Eye (tissue), 1 donor: Measurements from ENCODE around the gene BTNL2.
"Not testable (repeated sequence)": the region's sequence is repeated elsewhere in the genome, so short reads cannot be mapped to it uniquely, and the experiment has no call there.

Experiments used
- DNase-seq: peaks from one replicate; pipeline ENCODE4 v3.0.0-alpha.2; 2015

BTNL2 gene, protein sequence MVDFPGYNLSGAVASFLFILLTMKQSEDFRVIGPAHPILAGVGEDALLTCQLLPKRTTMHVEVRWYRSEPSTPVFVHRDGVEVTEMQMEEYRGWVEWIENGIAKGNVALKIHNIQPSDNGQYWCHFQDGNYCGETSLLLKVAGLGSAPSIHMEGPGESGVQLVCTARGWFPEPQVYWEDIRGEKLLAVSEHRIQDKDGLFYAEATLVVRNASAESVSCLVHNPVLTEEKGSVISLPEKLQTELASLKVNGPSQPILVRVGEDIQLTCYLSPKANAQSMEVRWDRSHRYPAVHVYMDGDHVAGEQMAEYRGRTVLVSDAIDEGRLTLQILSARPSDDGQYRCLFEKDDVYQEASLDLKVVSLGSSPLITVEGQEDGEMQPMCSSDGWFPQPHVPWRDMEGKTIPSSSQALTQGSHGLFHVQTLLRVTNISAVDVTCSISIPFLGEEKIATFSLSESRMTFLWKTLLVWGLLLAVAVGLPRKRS

DNA sequence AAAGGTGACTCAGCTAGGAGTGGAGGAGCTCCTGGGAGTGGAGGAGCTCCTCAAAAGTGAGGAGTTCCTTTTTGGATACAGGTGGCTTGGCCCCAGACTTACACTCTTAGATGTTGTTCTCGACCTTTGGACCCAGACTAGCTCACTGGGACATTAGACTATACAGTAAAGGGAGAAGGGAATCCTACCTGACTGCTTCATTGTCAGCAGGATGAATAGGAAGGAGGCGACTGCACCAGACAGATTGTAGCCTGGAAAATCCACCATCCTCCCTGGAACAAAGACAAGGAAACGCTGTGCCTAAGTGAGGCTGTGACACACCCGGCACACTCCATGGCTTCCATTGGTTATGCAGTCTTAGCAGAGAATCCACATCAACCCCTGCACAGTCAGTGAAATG, at the start of gene BTNL2:
Gene BTNL2, minus strand, starts transcription at position 325 of the 400 bp plus-strand sequence. Its CDS starts 58 bp downstream, at position 267.
- no peak for DNase-seq

DNA sequence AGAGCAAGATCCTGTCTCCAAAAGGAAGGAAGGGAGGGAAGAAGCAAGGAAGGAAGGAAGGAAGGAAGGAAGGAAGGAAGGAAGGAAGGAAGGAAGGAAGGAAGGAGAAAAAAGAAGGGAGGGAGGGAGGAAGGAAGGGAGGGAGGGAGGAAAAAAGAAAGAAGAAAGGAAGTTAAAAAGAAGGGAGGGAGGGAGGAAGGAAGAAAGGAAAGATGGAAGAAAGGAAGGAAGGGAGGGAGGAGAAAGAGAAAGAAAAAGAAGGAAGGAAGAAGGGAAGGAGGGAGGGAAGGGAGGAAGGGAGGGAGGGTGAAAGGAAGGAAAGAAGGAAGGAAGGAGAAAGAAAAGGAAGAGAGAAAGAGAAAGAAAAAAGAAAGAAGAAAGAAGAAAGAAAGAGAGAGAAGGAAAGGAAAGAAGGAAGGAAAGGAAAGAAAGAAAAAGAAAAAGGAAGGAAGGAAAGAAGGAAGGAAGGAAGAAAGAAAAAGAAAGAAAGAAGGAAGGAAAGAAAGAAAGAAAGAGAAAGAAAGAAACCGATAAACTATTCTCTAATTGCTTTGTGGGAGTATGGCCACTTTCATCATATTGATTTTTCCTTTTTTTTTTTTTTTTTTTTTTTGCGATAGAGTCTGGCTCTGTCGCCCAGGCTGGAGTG, 42.2 kb upstream of the BTNL2 start:
- DNase-seq = no peak

DNA sequence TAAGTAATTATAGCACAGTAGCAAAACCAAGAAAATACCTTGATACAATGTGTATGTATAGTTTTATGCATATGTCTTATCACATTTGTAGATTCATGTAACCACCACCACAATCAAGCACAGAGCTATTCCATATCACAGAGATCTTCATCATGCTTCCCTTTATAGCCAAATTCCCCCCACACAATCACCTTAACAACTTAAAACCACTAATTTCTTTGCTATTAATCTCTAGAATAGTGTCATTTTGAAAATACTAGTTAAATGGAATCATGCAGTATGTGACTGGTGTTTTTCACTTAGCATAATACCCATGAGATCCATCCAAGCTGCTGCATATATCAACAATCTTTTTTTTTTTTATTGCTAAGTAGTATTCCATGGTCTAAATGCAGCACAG, 41.0 kb upstream of the BTNL2 start:
- DNase-seq = no peak

DNA sequence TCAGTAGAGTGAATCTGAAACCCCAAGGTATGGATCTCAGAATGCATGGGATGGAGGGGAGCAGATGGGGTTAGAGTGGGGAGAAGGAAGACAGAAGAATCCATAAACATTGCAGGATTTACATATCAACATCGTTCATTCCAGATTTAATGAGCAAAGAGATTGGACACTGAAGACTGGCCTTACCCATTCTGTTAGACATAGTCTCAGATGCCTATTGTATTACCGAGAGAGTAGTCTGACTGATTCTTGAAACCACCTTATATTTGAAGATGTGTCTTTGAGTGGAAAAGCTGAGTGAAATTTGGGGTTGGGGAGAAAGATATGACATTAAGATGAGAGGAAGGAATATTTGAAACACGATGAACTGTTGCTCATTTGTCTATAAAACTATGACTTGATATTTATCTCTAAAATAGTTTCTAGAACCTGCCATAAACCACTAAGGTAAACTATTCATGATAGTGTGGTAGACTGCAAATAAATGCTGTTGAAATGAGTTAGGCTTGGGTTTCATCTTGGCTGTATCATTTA, 38.4 kb upstream of the BTNL2 start:
- DNase-seq = no peak

DNA sequence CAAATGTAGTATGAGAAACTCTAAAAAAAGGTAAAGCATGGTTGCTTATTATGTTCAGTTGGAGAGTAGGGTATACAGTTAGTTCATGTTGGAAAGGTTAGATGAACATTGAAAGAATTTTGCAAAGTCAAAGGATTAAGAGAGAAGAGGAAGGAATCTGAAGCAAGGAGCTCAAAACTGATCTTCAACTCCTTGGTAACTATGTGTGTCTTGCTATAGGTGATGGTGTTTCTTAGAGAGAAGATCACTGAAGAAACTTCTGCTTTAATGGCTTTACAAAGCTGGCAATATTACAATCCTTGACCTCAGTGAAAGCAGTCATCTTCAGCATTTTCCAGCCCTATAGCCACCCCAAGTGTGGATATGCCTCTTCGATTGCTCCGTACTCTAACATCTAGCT, 37.5 kb upstream of the BTNL2 start:
- no peak for DNase-seq

DNA sequence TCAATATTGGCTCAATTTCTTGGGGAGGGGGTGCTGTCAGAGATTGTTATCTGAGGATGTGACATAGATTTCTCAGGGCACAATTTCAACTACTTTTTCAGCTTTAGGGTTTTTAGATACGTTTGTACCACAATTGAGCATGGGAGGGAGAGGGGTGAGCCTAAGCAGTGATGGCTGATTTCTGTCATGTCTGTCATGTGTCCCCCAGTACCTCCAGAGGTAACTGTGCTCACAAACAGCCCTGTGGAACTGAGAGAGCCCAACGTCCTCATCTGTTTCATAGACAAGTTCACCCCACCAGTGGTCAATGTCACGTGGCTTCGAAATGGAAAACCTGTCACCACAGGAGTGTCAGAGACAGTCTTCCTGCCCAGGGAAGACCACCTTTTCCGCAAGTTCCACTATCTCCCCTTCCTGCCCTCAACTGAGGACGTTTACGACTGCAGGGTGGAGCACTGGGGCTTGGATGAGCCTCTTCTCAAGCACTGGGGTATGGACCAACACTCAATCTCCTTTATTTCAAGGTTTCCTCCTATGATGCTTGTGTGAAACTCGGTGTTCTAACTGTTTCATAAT, 36.1 kb upstream of the BTNL2 start:
- no peak for DNase-seq

DNA sequence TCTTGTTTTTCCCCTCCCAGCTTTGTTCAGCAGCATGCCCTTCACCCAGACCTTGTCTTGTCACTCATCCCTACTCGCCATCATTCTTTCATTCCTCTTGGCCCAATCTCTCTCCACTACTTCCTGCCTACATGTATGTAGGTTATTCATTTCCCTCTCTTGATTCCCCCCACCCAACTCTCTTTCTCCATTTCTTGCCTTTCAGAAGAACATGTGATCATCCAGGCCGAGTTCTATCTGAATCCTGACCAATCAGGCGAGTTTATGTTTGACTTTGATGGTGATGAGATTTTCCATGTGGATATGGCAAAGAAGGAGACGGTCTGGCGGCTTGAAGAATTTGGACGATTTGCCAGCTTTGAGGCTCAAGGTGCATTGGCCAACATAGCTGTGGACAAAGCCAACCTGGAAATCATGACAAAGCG, 35.3 kb upstream of the BTNL2 start:
- no peak for DNase-seq

DNA sequence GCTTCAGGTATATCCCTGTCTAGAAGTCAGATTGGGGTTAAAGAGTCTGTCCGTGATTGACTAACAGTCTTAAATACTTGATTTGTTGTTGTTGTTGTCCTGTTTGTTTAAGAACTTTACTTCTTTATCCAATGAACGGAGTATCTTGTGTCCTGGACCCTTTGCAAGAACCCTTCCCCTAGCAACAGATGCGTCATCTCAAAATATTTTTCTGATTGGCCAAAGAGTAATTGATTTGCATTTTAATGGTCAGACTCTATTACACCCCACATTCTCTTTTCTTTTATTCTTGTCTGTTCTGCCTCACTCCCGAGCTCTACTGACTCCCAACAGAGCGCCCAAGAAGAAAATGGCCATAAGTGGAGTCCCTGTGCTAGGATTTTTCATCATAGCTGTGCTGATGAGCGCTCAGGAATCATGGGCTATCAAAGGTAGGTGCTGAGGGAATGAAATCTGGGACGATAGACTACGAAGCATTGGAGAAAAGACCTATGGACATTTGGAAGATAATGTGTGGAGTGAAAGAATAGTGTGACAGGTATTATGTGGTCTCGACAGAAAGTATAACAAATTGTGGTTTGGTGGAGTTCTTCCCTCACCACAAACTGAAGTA, 32.7 kb upstream of the BTNL2 start, which contains the start of gene HLA-DRA:
Gene HLA-DRA, plus strand, starts transcription at position 286 of the 613 bp plus-strand sequence. Its CDS starts 64 bp downstream, at position 350.
- DNase-seq = peak; percentile 85

DNA sequence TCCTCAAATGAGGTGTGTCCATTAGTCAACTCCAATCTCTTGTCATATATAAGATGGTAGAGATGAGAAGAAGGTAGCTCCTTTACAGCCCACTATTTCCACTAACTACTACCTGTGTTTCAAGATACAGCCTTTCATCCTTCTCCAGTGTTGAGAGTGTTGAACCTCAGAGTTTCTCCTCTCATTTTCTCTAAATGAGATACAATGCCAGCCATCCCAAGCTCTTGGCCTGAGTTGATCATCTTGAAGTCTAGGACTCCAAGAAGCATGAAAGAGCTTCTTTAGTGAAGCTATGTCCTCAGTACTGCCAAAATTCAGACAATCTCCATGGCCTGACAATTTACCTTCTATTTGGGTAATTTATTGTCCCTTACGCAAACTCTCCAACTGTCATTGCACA, 32.2 kb upstream of the BTNL2 start:
- DNase-seq = no peak

DNA sequence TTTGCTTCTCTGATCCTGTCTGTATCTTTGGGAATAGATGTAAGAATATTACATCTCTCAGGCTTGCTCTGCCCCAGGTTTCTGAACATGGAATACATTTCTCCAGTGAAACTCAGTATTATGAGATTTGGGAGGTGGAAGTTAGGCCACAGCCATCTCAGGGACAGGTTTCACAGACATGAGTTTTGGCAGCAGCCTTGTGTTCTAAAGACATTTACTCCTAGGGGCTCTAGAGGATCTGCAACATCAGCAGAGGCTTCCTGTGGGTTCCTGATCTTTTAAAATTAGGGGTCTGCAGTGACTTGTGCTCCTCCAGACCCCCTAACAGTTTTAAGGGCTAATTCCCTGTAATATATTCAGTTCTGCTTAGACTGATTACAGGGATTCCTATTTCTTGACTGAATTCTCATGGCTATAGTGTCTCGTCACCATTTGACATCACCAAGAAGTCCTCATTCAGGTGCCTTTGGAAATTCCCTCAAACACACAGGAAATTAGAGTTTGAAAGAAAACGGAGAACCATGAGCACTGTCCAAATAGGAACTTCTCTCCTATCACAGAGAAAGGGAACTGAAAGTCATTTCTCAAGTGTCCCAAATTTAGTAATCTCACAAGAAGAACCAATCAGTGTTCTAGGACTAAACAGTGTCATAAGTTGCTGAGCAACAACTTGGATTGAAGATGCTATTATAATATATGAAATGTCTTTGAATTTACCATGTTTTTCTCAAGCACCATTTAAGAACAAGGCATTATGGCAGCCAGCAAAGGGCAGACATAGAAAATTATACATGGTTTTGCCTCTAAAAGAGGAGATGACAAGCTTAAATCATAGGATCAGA, 30.2 kb upstream of the BTNL2 start:
- no peak for DNase-seq

DNA sequence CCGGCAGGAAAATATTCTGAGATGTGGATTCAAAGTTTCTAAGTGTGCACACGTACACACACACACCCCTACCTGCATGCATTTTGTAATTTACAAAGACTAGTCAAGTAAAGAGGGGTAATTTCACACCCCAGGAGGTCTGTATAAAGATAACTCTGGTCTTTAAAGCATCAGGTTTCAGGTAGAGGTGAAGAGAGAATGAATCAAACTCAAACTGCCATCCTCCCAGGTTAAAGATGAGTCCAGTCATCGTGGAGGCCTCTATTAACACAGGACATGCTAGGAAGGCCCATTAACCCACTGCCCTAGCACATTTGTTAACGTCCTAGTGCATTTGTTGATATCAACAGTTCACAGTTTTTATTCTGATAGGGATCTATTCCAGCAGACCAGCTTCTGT, 29.2 kb upstream of the BTNL2 start:
- no peak for DNase-seq

DNA sequence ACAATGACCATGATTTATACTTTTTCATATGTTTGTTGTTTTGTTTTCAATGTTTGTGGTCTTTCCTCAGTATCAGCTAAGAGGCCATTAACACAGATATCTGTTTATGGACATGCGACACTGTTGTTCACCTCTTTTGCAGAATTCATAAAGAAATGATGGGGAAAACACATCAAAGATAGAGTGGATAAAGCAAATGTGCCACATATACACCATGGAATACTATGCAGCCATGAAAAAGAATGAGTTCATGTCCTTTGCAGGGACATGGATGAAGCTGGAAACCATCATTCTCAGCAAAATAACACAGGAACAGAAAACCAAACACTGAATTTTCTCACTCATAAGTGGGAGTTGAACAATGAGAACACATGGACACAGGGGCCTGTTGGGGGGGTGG, 27.0 kb upstream of the BTNL2 start:
- DNase-seq = not testable (repeated sequence)

DNA sequence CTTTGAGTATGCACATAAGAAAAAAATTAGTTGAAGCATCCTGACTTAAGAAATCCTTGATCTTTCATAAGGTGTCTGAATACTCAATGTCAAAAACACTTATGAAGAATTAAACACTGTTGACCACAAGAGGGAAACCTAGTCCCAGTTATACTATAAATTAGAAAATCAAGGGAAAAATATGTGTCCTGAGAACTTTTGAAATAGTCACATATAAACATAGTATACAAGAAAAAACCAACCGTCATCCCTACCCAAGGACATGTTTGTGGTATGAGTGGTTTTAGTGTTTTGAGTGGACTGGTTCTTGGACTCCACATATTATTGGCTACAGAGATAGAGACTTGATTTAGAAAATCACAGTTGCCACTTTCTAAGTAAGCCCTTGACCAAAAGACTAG, 25.1 kb upstream of the BTNL2 start:
- peak; percentile 60 for DNase-seq

DNA sequence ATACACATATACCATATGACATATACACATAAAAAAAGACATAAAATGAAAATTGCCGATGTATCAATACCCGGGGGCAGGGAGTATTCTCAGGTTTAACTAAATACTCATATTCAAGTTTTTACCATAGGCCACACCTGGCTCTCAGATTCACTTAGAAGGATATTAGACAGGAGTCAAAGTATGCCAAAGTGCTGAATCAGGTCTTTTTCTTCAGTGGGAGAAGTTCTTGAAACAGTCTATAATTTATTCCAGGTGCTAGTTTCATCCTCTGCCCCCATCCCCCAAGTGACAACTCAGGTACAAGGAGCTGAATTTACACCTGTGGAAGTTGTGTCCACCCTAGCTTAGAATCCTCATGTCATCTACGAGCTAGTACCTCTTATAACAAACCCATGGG, 24.2 kb upstream of the BTNL2 start:
- DNase-seq = no peak

DNA sequence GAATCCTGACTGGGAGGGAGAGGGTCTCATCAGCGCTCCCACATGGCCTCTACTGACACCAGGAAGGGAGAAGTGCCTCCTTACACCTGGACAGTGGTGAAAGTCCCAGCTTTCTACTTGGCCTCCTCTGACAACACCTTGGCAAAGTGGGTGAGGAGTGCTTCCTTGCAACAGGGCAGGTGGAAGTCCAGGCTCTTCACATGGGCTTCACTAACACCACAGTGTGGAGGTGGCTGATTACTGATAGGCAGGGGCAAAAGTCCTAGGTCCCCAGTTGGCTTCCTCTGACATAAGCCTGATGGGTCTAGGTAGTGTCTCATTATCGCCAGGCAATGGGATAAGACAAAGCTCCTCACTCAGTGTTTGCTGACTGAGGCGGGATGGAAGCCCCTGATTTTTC, 23.2 kb upstream of the BTNL2 start:
- no peak for DNase-seq

DNA sequence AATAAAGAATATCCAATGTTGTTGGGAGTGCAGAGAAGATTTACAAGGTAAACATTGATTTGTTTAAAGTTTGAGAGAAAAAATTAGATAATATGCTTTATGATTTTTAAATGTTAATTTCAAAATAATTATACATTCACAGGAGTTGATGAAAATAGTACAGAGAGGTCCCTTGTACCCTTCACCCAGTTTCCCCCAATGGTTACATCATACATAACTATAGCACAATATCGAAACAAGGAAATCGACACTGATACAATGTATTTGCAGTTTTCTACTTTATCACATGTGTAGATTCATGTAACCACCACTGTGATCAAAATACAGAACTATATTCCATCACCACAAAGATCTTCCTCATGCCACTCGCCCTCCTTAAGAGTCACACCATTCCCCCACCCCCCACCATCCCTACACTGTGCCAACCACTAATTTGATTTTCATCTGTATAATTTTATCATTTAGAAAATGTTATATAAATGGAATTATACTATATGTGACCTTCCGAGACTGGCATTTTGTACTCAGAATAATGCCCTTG, 21.0 kb upstream of the BTNL2 start:
- DNase-seq = no peak

DNA sequence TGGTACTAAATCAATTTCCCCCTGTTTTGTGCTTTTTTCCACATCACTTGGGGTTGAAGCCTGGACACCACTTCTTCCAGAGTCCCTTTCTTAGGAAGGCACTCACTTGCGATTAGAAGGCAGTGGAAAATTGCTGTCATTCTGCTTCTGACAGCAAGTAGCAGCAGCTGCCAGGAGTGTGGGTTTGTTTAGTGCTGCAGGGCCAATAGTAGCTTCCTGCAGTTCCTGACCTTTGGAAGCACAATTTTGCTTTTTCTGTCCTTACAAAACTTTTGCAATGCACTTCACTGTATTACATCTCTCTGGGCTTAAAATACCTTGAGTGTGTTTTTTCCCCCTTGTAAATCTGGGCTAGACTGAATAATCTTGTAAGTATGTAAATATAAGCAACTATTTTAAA, 20.2 kb upstream of the BTNL2 start:
- DNase-seq = no peak

DNA sequence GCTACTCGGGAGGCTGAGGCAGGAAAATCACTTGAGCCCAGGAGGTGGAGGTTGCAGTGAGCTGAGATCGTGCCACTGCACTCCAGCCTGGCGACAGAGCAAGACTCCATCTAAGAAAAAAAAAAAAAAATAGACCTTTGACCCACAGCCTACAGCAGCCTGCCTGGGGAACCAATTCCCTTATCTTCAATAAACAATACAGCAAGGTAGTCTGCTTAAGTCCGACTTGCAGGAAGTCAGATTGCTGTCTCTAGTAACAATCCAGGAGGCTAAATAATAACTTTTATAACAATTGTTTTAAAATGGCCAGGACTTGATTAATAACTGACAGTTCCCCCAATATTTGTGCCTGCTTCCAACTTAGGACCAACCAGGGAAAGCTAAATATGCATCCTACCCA, 19.4 kb upstream of the BTNL2 start:
- no peak for DNase-seq

DNA sequence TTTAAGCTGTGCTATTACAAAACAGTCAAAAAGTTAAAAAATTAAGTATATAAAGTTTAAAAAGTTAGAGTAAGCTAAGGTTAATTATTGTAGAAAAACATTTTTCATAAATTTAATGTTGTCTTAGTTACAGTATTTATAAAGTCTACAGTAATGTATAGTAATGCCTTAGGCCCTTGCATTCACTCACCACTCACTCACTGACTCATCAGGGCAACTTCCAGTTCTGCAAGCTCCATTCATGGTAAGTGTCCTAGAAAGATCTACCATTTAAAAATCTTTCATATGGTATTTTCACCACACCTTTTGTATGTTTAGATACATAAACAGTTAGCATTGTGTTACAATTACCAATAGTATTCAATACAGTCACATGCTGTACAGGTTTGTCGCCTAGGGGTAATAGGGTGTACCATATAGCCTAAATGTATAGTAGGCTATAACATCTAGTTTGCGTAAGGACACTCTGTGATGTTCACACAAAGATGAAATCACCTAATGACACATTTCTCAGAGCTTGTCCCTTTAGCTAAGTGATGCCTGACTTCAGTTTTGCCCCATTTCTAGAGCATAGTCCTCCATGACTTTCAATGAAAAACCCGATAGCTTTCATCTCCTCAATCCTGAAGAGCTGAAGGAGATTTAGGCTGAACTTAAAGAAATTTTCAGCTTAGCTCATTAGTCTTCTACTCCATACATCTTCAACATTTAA, 17.8 kb upstream of the BTNL2 start:
- DNase-seq = no peak

DNA sequence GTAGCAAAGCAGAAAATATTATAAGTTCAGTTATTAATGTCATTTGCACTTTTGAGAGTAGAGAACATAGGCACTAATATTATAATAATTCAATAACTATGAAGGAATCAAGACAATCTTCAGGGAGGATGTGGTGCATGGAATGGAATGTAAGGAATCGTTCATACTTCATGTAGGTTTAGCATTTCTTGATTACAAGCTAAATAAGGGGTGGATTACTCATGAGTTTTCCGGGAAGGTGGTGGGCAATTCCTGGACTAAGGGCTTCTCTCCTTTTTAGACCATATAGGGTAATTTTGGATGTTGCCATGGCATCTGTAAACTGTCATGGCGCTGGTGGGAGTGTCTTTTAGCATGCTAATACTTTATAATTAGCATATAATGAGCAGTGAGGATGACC, 9.1 kb upstream of the BTNL2 start:
- DNase-seq = no peak

DNA sequence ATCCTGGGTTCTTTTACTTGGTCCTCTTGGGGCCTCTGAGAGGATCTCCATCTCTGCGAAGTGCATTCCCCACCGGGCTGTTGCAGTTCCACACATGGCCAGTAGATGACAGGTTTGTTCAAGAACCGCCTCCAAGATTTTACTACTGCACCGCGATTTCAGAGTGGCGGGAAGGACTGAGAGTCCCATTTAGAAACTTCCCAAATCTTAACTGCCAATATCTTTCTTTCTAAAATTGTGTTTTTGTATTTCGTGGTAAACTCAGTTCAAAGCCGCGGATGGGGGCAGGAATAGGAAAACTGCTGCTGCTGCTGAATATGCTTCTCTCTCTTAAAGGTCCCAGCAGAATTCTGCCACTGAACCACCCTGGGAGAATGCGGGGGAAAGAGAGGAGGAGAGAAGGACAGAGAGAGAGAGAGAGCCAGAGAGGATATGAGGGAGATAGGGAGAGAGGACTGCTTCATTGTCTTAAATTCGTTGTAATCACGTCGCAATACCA, 8.6 kb upstream of the BTNL2 start:
- peak; percentile 92 for DNase-seq
